GM18507 (cell line): Measurements from ENCODE around the gene GRK4.
"Not testable (repeated sequence)": the region's sequence is repeated elsewhere in the genome, so short reads cannot be mapped to it uniquely, and the experiment has no call there.

ENCODE experiments used
- DNase-seq: peaks from one replicate; pipeline ENCODE4 v3.0.0; 2011; ENCODE audit warnings: low read depth; ENCODE audit not compliant: insufficient read length; ENCODE audit errors: extremely low spot score
- FAIRE-seq: peaks from 2 replicates; lab custom pipeline; 2011; peaks lifted over from hg19 to GRCh38; lab: Jason Lieb, UNC

The GRK4 gene

DNA sequence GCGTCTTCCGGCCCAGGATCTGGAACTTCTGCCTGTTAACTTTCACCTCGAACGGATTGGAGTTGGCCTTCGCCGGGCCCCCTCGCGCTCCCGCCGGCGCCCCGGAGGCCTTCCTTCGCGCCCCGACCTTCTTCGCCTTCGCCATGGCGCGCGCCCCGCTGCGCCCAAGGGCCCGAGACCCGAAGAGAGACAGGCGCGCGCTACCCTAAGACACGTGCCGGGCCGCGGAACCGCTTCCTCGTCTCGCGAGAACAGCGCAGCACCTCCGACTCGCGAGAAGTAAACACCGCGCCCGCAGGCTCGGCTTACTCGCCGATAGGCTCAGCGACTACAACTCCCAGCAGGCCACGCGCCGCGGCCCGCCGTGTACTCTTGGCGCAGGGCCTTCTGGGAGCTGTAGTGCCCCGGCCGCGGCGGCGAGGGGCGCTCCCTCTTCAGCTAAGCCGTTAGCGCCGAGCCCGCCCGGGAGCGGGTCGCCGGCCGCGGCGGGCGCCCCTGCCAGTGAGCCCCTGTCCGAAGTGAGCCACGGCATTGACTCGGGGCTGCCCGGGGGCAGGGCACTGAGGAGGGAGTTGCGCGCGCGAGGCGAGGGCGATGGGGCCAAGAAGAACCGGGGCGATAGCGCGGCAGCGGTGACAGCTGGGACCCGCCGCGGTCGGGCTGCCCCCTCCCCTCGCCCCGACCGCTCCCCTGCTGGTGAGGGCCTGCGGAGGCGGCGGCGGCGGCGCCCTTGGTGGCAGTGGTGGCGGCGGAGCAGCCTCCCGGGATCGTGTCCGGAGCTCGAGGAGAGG, at the start of gene GRK4, which contains the start of gene NOP14:
Gene GRK4 (plus strand): TSS at position 397 of the 791 bp plus-strand sequence. CDS start 500 bp downstream, outside the sequence.
Gene NOP14 (minus strand): TSS at position 232 of the 791 bp plus-strand sequence. CDS start 87 bp downstream, at position 145.
- DNase-seq (peak; percentile 97), FAIRE-seq (peak; percentile 96)

DNA sequence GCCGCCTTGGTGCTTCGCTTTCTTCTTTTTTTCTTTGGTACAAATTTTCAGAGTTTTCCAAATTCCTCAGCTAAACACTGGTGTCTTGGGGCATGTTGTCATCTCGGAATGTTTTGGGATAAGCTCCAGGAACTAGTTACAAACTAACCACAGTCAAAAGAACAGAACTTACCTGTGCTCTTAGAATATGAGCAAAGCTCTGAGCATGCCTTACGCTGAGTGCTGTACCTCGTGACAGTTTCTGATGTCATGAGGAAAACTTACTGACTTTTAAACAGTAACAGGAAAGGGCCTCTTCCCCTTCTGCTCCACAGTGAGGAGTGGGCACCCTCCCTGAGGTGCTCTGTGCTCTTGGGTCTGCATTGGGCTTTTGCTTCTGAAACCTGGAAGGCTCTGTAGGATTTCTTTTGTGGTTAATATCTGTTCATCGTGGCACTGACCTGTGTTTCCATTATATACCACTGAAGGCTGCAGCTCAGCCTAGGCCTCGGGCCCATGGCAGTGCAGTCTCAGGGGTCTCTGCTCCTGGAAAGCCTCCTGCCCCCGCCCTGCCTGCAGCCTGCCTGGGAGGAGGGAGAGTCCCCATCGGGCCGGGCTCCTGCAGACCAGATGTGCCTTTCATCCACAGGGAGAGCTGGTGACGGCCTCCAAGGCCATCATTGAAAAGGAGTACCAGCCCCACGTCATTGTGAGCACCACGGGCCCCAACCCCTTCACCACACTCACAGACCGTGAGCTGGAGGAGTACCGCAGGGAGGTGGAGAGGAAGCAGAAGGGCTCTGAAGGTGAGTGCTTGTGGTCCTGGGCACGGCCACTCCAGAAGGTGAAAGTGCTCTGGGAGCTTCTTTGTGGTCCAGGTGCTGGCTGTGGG, 48.9 kb upstream of the GRK4 start:
- no peak for FAIRE-seq
- no peak for DNase-seq

DNA sequence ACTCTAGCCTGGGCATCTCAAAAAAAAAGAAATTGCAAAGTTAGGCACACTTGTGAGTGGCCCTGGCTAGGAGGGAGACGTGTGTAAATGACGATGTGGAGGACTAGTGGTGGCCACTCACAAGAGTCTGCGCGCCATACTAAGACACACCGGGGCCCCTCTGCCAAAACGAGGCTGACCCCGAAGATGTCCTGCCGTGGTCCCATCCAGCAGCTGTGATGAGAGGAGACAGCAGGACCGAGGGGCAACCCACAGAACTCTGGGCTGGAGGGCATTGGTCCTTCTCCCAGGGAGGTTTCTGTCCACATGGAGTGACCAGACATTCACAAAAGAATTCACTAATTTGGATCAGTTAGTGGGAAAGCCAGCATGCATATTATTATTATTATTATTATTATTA, 47.6 kb upstream of the GRK4 start:
- DNase-seq (no peak), FAIRE-seq (no peak)

DNA sequence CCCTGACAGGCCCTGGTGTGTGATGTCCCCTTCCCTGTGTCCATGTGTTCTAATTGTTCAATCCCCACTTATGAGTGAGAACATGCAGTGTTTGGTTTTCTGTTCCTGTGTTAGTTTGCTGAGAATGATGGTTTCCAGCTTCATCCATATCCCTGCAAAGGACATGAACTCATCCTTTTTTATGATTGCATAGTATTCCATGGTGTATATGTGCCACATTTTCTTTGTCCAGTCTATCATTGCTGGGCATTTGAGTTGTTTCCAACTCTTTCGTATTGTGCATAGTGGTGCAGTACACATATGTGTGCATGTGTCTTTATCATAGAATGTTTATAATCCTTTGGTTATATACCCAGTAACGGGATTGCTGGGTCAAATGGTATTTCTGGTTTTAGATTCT, 46.7 kb upstream of the GRK4 start:
- not testable (repeated sequence) for DNase-seq, FAIRE-seq

DNA sequence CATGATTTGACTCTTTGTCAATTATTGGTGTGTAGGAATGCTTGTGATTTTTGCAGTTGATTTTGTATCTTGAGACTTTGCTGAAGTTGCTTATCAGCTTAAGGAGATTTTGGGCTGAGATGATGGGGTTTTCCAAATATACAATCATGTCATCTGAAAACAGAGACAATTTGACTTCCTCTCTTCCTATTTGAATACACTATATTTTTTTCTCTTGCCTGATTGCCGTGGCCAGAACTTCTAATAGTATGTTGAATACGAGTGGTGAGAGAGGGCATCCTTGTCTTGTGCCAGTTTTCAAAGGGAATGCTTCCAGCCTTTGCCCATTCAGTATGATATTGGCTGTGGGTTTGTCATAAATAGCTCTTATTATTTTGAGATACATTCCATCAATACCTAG, 45.1 kb upstream of the GRK4 start:
- DNase-seq, FAIRE-seq: not testable (repeated sequence)

DNA sequence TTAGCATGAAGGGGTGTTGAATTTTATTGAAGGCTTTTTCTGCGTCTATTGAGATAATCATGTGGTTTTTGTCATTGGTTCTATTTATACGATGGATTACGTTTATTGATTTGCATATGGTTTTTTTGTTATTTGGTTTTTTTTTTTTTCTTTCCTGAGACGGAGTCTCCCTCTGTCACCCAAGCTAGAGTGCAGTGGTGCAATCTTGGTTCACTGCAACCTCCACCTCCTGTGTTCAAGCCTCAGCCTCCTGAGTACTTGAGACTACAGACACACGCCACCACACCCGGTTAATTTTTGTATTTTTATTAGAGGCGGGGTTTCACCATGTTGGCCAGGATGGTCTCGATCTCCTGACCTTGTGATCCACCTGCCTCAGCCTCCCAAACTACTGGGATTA, 44.7 kb upstream of the GRK4 start:
- not testable (repeated sequence) for FAIRE-seq, DNase-seq

DNA sequence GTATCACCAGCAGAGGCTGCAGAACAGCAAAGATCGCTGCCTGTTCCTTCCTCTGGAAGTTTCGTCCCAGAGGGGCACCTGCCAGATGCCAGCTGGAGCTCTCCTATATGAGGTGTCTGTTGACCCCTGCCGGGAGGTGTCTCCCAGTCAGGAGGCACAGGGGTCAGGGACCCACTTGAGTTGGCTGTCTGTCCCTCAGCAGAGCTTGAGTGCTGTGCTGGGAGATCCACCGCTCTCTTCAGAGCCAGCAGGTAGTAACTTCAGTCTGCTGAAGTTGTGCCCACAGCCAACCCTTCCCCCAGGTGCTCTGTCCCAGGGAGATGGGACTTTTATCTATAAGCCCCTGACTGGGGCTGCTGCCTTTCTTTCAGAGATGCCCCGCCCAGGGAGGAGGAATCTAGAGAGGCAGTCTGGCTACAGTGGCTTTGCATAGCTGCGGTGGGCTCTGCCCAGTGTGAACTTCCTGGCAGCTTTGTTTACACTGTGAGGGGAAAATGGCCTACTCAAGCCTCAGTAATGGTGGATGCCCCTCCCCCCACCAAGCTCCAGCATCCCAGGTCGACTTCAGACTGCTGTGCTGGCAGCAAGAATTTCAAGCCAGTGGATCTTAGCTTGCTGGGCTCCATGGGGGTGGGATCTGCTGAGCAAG, 40.8 kb upstream of the GRK4 start:
- not testable (repeated sequence) for DNase-seq, FAIRE-seq

DNA sequence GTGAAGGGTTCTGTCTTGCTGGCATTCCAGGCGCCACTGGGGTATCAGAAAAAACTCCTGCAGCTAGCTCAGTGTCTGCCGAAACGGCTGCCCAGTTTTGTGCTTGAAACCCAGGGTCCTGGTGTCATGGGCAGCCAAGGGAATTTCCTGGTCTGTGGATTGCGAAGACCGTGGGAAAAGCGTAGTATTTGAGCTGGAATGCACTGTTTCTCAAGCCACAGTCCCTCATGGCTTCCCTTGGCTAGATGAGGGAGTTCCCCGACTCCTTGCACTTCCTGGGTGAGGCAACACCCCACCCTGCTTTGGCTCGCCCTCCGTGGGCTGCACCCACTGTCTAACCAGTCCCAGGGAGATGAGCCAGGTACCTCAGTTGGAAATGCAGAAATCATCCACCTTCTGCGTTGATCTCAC, 40.2 kb upstream of the GRK4 start:
- no peak for DNase-seq
- FAIRE-seq, result no peak

DNA sequence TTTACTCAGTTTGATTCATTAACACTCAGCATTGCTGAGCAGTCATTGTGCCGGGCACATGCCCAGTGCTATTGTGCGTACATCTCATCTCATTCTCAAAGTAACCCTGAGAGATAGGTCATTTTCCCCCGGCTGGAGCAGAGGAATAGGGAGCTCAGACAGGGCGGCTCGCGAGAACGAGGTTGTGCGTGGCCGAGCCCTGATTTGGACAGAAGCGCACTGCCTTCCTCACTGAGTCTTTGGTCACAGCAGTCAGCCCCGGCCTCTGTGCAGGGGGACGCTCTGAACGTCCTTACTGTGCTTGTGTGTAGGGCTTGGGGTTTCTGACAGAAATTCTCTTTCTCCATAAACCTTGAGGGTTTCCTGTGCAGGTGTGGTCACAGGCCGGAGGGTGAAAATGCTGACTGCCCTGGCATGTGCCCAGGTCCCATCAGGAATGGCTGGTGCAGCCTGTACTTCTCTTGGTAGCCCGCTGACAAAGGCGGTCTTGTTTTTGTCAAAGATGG, 39.6 kb upstream of the GRK4 start:
- FAIRE-seq, result no peak
- DNase-seq, result no peak

DNA sequence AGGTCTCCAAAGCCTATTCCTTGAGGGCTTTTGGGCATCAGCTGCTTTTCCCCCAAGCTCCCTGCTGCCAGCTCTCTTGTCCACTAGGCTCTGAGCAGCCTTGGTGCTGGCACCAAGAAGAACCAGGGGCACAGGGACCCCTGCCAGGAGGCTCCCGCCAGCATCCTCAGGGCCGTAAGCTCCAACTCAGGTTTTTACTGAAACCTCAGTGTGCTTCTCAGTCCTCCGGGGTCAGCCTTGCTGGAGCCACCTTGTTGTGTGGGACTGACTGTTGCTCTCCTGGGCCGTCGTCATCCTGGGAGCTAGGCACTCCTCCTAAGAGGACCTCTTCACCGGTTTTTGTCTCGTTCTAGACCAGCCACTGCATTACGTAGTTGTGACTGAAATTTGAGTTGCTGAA, 39.1 kb upstream of the GRK4 start:
- FAIRE-seq (no peak), DNase-seq (no peak)

DNA sequence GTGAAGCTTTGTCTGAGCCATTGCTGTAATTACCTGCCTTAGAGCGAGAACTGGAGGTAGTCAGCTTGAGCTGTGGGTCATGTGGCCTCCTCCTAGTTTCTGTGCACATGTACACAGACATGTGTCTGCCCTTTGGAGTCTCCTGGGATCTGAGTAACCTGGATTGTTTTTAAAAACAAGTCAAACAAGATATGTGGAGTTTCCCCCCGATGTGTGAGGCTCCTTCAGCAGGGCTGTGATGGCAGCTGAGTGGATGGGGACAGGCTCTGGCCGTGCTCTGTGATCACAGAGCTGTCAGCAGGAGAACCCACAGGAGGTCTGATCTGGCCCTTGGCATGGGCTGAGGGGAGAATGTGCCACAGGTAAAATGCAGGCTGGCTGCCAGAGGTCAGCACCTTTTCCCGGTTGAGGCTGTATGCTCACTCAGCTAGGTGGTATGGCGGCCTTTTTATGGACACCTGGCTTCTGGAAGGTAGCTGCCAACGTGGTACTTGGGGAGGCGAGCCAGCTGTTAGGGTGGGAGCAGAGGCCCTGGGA, 38.5 kb upstream of the GRK4 start:
- DNase-seq, result no peak
- no peak for FAIRE-seq

DNA sequence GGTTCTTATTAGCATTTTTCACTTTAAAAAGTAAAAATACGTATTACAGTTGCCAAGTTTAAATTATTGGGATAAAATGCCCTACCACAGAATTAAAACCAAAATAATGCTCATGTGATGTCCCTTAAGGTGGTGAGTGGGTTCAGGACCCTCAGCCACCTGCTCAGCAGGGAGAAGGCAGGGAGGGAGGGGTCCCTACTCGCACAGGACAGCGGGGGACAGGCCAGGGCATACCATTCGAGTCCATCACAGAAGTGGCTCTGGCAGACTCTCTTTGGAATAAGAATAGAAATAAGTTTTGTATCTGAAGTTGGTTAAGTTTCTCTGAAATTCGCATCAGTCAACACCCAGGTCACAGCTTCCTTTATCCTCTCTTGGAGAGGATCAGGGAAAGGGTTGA, 37.9 kb upstream of the GRK4 start:
- FAIRE-seq (no peak), DNase-seq (no peak)

DNA sequence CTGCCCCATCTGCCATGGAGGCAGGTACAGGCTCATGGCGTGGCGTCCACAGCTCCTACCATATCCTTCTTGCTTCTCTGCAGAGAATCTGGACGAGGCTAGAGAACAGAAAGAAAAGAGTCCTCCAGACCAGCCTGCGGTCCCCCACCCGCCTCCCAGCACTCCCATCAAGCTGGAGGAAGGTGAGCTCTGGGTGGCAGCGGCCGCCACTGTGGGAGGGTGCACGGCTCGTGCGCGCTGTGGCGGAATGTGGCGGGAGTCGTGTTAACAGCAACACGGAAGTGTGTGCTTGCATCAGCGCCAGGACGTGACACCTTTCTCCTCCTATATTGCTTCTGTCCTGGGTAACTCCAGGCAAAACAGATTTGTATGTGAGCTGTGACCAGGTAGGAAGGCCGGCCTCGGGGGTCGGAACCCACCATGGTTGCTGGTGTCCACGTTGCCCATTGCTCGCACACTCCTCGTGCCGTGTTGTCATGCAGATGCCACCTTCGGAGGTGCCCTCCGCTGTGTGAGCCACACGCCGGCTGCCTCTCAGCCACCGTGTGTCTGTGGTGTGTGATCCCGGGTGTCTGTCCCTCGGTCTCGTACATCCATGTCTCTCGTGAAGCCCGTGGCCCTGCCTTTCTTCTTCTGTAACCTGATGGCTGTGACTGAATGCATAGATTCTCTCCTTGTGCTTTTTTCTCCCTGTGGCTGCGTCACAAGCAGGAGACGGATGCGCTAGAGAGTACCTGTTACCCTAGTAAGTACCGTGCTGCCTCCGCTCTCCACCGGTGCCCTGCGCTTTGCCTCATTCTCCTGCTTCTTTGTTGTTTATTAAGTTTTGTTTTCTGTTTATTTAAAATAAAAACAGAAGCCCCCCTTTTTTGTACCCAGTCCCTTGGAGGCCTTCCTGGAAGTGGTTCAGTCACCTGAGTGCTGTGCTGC, 37.2 kb upstream of the GRK4 start:
- FAIRE-seq (no peak), DNase-seq (no peak)

DNA sequence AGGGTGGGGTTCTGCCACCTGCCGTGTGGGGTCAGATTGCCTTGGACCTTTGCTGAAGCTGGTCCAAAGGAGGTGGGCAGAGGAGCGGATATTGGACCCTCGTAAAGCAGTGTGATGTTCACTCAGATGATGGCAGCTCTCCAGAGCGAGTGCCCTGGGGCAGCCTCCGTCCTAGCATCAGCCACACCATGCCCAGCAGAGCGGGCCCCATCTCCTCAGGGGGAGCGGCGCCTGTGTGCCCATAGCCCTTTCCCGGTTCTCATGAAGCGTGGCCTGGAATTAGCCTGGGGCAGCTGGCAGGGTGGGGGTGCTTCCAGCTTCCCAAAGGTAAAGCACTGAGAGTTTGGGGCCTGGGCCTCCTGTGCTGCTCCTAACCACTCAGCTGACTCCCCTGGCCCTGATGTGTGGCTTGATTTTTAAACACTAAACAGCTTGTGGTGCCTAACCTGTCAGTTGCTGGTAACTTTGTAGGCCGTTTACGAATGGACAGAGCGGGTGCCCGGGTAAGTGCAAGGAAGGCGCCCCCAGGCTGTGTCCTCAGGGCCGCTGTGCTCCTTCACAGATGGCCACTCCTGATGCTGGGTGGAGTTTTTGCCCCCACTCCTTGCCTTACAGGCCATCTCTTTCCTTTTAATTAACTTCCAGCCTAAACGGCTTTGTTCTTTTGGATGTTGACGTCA, 36.2 kb upstream of the GRK4 start:
- FAIRE-seq, result no peak

DNA sequence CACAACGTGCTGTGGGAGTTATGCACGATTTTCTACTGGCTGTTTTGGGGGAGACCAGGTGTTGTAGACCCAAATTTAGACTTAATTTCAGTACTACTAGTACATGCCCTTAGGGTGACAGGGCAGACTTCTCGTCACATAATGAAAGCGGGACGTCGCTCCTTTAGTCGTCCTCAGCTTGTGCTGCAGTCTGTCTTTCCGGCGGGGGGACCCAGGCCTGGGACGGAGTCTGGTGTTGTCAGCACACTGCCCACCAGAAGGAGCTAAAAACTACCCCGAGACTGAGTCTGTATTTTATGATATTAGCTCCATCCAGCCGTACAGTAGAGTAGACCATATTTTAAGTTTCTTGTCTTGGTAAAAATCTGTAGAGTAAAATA, 35.7 kb upstream of the GRK4 start:
- no peak for DNase-seq
- no peak for FAIRE-seq

More for the DNA sequence above, 36.2 kb upstream of the GRK4 start:
- no peak for DNase-seq

DNA sequence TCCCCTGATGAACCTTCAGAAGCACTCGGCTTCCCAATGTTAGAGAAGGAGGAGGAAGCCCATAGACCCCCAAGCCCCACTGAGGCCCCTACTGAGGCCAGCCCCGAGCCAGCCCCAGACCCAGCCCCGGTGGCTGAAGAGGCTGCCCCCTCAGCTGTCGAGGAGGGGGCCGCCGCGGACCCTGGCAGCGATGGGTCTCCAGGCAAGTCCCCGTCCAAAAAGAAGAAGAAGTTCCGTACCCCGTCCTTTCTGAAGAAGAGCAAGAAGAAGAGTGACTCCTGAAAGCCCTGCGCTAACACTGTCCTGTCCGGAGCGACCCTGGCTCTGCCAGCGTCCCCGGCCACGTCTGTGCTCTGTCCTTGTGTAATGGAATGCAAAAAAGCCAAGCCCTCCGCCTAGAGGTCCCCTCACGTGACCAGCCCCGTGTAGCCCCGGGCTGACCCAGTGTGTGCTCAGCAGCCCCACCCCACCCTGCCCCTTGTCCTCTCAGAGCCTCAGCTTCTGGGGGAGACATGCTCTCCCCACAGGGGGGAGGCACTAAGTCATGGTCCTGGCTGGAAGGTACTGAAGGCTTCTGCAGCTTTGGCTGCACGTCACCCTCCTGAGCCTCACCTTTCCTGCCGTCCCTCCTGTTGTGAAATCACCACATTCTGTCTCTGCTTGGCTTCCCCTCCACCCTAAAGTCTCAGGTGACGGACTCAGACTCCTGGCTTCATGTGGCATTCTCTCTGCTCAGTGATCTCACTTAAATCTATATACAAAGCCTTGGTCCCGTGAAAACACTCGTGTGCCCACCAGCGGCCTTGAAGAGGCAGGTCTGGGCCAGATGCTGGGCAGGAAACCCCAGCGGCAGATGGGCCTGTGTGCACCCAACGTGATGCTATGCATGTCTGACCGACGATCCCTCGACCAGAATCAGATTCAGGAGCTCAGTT, 34.9 kb upstream of the GRK4 start:
- DNase-seq, result no peak
- no peak for FAIRE-seq

DNA sequence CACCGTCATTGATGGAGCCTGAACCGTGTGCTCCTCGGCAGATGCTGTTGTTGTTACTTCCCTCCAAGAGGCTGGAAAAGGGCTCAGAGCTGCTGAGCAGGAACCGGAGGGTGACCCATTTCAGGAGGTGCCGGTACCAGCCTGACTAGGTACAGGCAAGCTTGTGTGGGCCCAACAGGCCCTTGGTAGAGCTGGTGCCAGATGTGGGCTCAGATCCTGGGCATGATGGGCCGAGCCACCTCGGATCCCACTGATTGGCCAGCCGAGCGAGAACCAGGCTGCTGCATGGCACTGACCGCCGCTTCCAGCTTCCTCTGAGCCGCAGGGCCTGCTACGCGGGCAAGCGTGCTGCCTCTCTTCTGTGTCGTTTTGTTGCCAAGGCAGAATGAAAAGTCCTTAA, 33.9 kb upstream of the GRK4 start:
- FAIRE-seq, result no peak

More for the DNA sequence above, 33.9 kb upstream of the GRK4 start:
- no peak for DNase-seq
